ENCODE data around the gene ARL6.
"Not testable (repeated sequence)": the region's sequence is repeated elsewhere in the genome, so short reads cannot be mapped to it uniquely, and the experiment has no call there.

ARL6 gene

DNA sequence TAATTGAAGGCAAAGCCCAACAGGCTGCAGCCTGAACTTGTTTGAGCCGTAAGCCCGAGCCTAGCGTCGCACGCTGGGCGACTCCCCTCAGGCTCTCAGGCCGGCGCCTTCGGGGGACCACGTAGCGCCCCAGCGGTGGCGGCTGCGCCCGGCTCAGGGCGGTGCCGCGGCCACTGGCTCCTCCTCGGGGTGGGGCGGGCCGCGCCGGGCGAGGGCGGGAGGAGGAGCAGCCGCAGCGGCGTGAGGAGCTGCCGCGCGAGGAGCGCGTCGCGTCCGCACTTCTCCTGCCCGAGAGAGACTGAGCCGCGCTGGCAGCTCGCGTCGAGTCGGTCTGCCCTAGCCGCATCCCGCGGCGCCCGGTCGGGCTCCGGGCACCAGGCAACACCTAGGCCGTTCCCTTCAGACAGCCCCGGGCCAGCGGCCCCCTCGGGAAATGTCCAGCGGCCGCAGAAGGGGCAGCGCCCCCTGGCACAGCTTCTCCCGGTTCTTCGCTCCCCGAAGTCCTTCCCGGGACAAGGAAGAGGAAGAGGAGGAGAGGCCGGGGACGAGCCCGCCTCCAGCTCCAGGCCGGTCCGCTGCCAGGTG is 57.3 kb downstream of the ARL6 start, which contains the start of gene CRYBG3:
TSS of gene CRYBG3 (plus strand) at position 238 of the 585 bp plus-strand sequence. CDS start at position 434, 196 bp downstream.
- H3K36me3 ChIP-seq (ENCODE audit: control insufficient read depth, insufficient read depth, low read length): no peaks in the 10 kb centered on the region
- peak within 1 kb of the TSS; percentile 77 for H3K4me3 ChIP-seq (ENCODE audit: extremely low read depth, insufficient read depth, low read length, poor library complexity, severe bottlenecking)
- WGBS, 2 experiments (ENCODE audit: insufficient coverage in 2 of 2): 0 to 1% methylated on average over 23 to 42 of the region's 66 CpGs
- peaks cover 7% of the 10 kb centered on the region for H3K4me1 ChIP-seq (ENCODE audit: control insufficient read depth, insufficient read depth, low read length, poor library complexity, severe bottlenecking)
- no peak within 1 kb of the TSS for H3K27ac ChIP-seq (ENCODE audit: low read depth, low read length, severe bottlenecking)
- H3K9me3 ChIP-seq (ENCODE audit: control insufficient read depth, low read length): no peaks in the 10 kb centered on the region

DNA sequence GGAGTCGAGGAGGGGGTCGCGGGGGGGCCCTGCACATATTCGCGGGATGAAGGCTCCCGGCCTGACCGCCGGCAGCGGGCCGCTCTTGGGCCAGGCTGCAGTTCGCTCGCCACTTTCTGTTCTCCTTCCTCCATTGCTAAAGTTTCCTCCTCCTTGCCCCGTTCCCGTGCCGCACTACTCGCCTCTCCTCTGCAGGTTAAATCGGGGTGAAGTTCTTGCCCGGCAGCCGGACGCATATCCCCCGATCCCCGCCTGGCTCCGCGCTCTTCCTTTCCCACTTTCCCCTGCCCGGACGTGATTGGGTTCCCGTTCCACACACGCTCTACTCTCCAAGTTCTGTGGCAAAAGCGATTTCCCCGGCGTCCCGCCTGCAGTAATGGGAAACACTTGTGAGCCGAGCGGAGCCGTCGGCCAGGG is 57.8 kb downstream of the ARL6 start:
- Histone ChIP-seq H3K27ac (ENCODE audit: low read depth, low read length, severe bottlenecking) (no peak overlapping the region), H3K36me3 (ENCODE audit: control insufficient read depth, insufficient read depth, low read length) (no peaks in the 10 kb centered on the region), H3K4me1 (ENCODE audit: control insufficient read depth, insufficient read depth, low read length, poor library complexity, severe bottlenecking) (peaks cover 7% of the 10 kb centered on the region), H3K4me3 (ENCODE audit: extremely low read depth, insufficient read depth, low read length, poor library complexity, severe bottlenecking) (peak overlapping the region; percentile 77), H3K9me3 (ENCODE audit: control insufficient read depth, low read length) (no peaks in the 10 kb centered on the region)
- 0% methylated on average over 21 to 22 of the region's 36 CpGs for whole genome bisulfite sequencing, 2 experiments (ENCODE audit: insufficient coverage in 2 of 2)

DNA sequence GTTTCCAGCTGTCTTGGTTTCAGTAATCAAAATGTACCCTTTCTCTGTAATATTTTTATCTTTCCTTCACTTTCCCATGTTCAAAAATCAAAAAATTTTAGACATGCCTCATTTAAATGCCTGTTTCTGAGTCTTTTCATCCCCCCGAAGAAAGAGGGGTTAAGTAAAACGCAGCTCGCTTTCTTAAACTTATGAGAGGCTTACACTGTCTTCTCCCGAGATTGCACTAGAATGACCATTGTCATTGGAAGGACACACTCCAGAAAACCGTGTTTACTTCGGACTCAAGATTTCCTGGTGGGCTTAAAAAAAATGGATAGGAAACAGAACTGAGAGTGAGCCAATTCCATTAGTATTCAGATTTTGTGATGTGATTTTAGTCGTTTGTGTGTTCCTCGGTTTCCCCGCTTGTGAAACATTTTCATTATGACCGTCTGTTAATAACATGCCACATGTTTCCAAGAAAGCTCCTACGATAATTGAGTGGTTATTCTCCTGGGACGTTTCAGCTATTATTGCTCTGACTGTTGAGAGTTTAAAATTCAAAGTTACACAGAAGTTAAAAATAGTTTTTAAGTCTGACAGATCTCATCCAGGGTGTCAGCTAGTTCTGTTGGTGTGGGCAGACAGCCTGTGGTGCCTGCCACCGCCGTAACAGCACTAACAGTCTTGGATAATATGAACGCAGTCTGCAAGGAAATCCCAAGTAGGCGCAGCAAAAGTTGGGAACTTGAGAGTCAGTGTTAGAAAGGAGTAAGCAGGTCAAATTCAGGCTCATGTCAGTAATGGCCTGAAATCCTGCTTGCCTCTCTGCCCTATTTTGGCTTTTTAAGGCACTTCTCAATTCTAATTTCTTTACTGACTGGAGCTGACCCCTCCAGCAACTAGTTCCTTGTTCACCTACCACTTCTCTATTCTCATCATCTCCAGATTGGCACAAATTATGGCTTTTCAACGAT is 58.8 kb downstream of the ARL6 start:
- H3K36me3 ChIP-seq (ENCODE audit: control insufficient read depth, insufficient read depth, low read length): no peaks in the 10 kb centered on the region
- no peak overlapping the region for H3K27ac ChIP-seq (ENCODE audit: low read depth, low read length, severe bottlenecking)
- 64 to 79% methylated on average over 11 to 16 of the region's 17 CpGs for WGBS, 2 experiments (ENCODE audit: insufficient coverage in 2 of 2)
- H3K4me3 ChIP-seq (ENCODE audit: extremely low read depth, insufficient read depth, low read length, poor library complexity, severe bottlenecking): peak overlapping the region; percentile 77
- peaks cover 7% of the 10 kb centered on the region for H3K4me1 ChIP-seq (ENCODE audit: control insufficient read depth, insufficient read depth, low read length, poor library complexity, severe bottlenecking)
- H3K9me3 ChIP-seq (ENCODE audit: control insufficient read depth, low read length): no peaks in the 10 kb centered on the region

DNA sequence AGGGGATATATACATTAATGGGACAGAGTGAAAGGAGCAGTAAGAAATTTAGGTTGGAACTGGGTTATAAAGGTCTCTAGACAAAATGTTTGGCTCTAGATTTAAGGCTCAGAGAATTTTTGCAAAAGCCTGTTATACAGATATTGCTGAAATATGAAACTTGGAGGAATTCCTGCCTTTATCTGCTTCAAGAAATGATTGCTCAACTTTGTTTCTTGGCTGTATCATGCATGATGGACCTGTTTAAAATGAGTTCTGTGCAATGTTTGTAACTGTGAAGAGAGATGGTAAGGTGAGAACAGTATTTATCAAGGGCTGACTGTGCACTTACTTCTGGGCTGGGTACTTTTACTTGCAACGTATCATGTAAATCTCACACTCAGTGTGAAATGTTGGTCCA is 60.5 kb downstream of the ARL6 start:
- H3K27ac ChIP-seq (ENCODE audit: low read depth, low read length, severe bottlenecking): no peak overlapping the region
- no peak overlapping the region for H3K4me3 ChIP-seq (ENCODE audit: extremely low read depth, insufficient read depth, low read length, poor library complexity, severe bottlenecking)
- no peaks in the 10 kb centered on the region for H3K36me3 ChIP-seq (ENCODE audit: control insufficient read depth, insufficient read depth, low read length)
- H3K9me3 ChIP-seq (ENCODE audit: control insufficient read depth, low read length): no peaks in the 10 kb centered on the region
- H3K4me1 ChIP-seq (ENCODE audit: control insufficient read depth, insufficient read depth, low read length, poor library complexity, severe bottlenecking): peaks cover 7% of the 10 kb centered on the region
- WGBS, 2 experiments (ENCODE audit: insufficient coverage in 2 of 2): 86 to 100% methylated on average over 1 of the region's 1 CpG

GRCh38 chr3:97827741-97828471 is 63.3 kb downstream of the ARL6 start:
- H3K9me3 ChIP-seq (ENCODE audit: control insufficient read depth, low read length): no peaks in the 10 kb centered on the region
- H3K27ac ChIP-seq (ENCODE audit: low read depth, low read length, severe bottlenecking): no peak overlapping the region
- no peak overlapping the region for H3K4me3 ChIP-seq (ENCODE audit: extremely low read depth, insufficient read depth, low read length, poor library complexity, severe bottlenecking)
- H3K36me3 ChIP-seq (ENCODE audit: control insufficient read depth, insufficient read depth, low read length): no peaks in the 10 kb centered on the region
- peaks cover 7% of the 10 kb centered on the region for H3K4me1 ChIP-seq (ENCODE audit: control insufficient read depth, insufficient read depth, low read length, poor library complexity, severe bottlenecking)
- 100% methylated on average over 2 of the region's 2 CpGs; no CpG with 5 or more reads in 1 of the 2 experiments for WGBS, 2 experiments (ENCODE audit: insufficient coverage in 2 of 2)

DNA sequence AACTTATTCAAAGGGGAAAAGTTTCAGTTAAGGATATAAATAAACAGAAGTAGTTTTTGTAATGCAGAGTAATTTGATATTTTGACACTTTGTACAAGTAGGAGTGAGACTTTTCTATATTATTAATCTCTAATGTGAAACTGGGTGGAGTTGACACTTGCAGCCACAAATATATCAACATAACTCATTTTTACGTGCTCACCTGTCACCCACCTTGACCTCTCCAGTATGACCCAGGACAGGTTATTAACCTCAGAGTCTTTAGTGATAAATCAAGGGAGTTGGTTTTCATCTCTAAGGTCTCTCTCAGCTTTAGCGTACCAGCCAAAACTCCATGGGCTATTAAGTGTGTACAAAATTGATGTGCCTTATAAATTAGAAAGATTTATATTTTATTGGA is 64.6 kb downstream of the ARL6 start:
- no peak overlapping the region for H3K4me3 ChIP-seq (ENCODE audit: extremely low read depth, insufficient read depth, low read length, poor library complexity, severe bottlenecking)
- no peaks in the 10 kb centered on the region for H3K36me3 ChIP-seq (ENCODE audit: control insufficient read depth, insufficient read depth, low read length)
- no CpG with 5 or more reads among the region's 2 CpGs for WGBS, 2 experiments (ENCODE audit: insufficient coverage in 2 of 2)
- no peak overlapping the region for H3K27ac ChIP-seq (ENCODE audit: low read depth, low read length, severe bottlenecking)
- no peaks in the 10 kb centered on the region for H3K4me1 ChIP-seq (ENCODE audit: control insufficient read depth, insufficient read depth, low read length, poor library complexity, severe bottlenecking)
- no peaks in the 10 kb centered on the region for H3K9me3 ChIP-seq (ENCODE audit: control insufficient read depth, low read length)

DNA sequence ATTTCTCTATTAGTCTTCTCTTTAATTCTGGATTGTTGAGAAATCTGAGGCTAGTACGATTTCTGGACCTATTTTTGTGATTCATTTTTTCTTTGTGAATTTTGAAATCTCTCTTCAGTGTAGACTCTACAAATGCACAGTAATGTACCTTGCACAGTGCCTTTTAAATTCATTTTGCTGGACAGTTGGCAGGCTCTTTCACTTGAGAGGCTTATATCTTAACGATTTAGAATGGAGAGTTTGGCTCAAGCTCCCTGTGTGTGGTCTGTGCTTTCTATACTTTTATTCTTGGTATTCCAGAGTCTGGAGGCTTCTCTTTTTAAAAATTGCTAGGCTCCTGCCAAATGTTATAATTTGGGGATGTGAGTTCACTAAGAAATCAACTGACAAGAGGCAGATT is 66.1 kb downstream of the ARL6 start:
- 100% methylated on average over 1 of the region's 2 CpGs; no CpG with 5 or more reads in 1 of the 2 experiments for WGBS, 2 experiments (ENCODE audit: insufficient coverage in 2 of 2)
- Histone ChIP-seq H3K4me1 (ENCODE audit: control insufficient read depth, insufficient read depth, low read length, poor library complexity, severe bottlenecking) (no peaks in the 10 kb centered on the region), H3K36me3 (ENCODE audit: control insufficient read depth, insufficient read depth, low read length) (no peaks in the 10 kb centered on the region), H3K4me3 (ENCODE audit: extremely low read depth, insufficient read depth, low read length, poor library complexity, severe bottlenecking) (no peak overlapping the region), H3K27ac (ENCODE audit: low read depth, low read length, severe bottlenecking) (no peak overlapping the region), H3K9me3 (ENCODE audit: control insufficient read depth, low read length) (no peaks in the 10 kb centered on the region)

DNA sequence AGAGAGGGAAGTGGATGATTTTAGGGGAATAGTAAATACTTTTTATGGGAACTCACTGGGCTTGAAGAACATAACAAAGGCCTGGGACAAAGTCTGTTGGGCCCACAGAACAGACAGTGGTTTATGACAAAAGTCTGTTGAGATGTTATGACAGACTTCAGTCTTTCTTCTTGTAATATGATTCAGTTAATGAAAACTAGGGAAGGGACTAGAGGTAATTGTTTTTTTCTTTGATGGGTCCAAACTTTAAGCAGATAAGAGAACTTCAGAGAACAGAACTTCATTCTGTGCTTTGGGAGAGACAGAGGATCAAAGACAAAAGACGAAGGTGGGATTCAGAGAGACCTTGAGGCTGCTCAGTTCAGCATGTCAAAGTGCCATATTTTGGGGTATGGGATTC is 66.6 kb downstream of the ARL6 start:
- Histone ChIP-seq H3K4me1 (ENCODE audit: control insufficient read depth, insufficient read depth, low read length, poor library complexity, severe bottlenecking) (no peaks in the 10 kb centered on the region), H3K9me3 (ENCODE audit: control insufficient read depth, low read length) (no peaks in the 10 kb centered on the region), H3K36me3 (ENCODE audit: control insufficient read depth, insufficient read depth, low read length) (no peaks in the 10 kb centered on the region), H3K4me3 (ENCODE audit: extremely low read depth, insufficient read depth, low read length, poor library complexity, severe bottlenecking) (no peak overlapping the region), H3K27ac (ENCODE audit: low read depth, low read length, severe bottlenecking) (no peak overlapping the region)
- no CpG with 5 or more reads among the region's 1 CpG for WGBS, 2 experiments (ENCODE audit: insufficient coverage in 2 of 2)

DNA sequence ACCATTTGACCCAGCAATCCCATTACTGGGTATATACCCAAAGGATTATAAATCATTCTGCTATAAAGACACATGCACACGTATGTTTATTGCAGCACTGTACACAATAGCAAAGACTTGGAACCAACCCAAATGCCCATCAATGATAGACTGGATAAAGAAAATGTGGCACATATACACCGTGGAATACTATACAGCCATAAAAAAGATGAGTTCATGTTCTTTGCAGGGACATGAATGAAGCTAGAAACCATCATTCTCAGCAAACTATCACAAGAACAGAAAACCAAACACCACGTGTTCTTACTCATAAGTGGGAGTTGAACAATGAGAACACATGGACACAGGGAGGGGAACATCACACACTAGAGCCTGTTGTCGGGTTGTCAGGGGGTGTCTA is 68.6 kb downstream of the ARL6 start:
- H3K4me1 ChIP-seq (ENCODE audit: control insufficient read depth, insufficient read depth, low read length, poor library complexity, severe bottlenecking); H3K9me3 ChIP-seq (ENCODE audit: control insufficient read depth, low read length); H3K4me3 ChIP-seq (ENCODE audit: extremely low read depth, insufficient read depth, low read length, poor library complexity, severe bottlenecking); H3K36me3 ChIP-seq (ENCODE audit: control insufficient read depth, insufficient read depth, low read length); H3K27ac ChIP-seq (ENCODE audit: low read depth, low read length, severe bottlenecking): not testable (repeated sequence)
- 78 to 100% methylated on average over 1 of the region's 4 CpGs for WGBS, 2 experiments (ENCODE audit: insufficient coverage in 2 of 2)

DNA sequence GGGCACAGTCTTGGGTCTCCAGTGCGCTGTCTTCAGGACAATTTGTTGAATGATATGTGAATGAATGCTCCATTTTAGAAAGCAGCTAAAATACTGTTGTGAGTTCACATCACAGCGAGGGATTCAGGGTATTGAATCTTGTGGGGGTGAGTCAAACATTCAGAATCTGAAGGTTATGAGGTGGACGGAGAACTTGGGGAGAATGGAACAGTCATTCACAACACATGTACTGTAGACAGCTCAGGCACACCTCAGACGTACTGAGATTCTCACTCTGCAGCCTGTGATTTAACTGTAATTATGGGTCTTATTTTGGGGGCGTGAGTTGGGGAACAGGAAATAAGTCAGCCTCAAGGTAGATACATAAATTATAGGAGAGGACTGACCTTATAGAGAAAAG is 71.2 kb downstream of the ARL6 start:
- 92 to 100% methylated on average over 3 of the region's 5 CpGs for WGBS, 2 experiments (ENCODE audit: insufficient coverage in 2 of 2)
- no peak overlapping the region for H3K27ac ChIP-seq (ENCODE audit: low read depth, low read length, severe bottlenecking)
- no peaks in the 10 kb centered on the region for H3K4me1 ChIP-seq (ENCODE audit: control insufficient read depth, insufficient read depth, low read length, poor library complexity, severe bottlenecking)
- H3K9me3 ChIP-seq (ENCODE audit: control insufficient read depth, low read length): no peaks in the 10 kb centered on the region
- H3K36me3 ChIP-seq (ENCODE audit: control insufficient read depth, insufficient read depth, low read length): no peaks in the 10 kb centered on the region
- no peak overlapping the region for H3K4me3 ChIP-seq (ENCODE audit: extremely low read depth, insufficient read depth, low read length, poor library complexity, severe bottlenecking)
